GM23248 (cell line): ENCODE measurements around the gene RCL1.

ENCODE experiments used
- EZH2 ChIP-seq: fragments of 200-600 bp; sonication (generic); IDR thresholded peaks from 2 replicates; pipeline ENCODE4 v1.6.1; 2018; ENCODE audit warnings: antibody characterized with exemption, mild to moderate bottlenecking; ENCODE audit not compliant: insufficient read depth, poor library complexity, severe bottlenecking
- EZH2phosphoT487 ChIP-seq: fragments of 200-600 bp; sonication (generic); IDR thresholded peaks from 2 replicates; pipeline ENCODE4 v1.6.1; 2018; ENCODE audit warnings: antibody characterized with exemption, moderate library complexity, mild to moderate bottlenecking, low read depth; ENCODE audit not compliant: insufficient read depth

DNA sequence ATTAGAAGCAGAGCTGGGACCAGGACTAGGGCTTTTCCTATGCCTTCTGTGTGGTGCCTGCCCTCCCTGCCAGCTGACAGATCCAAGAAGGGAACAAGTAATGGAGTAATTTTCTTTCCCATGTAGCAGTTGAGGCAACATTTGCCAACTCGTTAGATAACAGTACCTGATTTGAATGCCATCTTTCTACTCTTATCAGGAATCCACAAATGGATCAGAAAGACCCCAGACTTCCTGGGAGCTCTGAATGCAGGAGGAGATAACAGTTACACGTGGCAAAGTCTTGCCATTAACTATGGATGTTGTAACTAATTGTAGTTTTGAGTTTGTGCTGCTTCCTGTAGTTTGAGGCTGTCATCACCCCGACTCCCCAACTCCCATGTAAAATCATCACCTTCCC lies 39.2 kb downstream of the RCL1 start:
- TF ChIP-seq EZH2 (no peak), EZH2phosphoT487 (no peak)
